H9 (cell line): ENCODE data around the gene NRXN2. TPM values are rescaled to one million over a fixed set of nuclear protein-coding genes. Genes with fewer than 3 reads are reported as not detected.
A peak's percentile ranks its signal among the peaks of the same experiment; 100 is the strongest.

ENCODE experiments used
- DNase-seq: peaks from one replicate; pipeline ENCODE4 v3.0.0-alpha.2; 2017
- H2AFZ ChIP-seq: one replicate; pipeline ENCODE4 v1.6.1; 2013; ENCODE audit warnings: mild to moderate bottlenecking, low read length, control low read depth, moderate library complexity
- H2AK5ac ChIP-seq: 2 replicates; pipeline ENCODE4 v1.6.1; 2013; ENCODE audit warnings: low read length, control low read depth, mixed read lengths; ENCODE audit not compliant: insufficient read length
- H2BK120ac ChIP-seq: one replicate; pipeline ENCODE4 v1.6.1; 2013; ENCODE audit warnings: low read depth, mild to moderate bottlenecking, low read length, control low read depth, inconsistent platforms; ENCODE audit not compliant: poor library complexity, severe bottlenecking
- H2BK12ac ChIP-seq: 2 replicates; pipeline ENCODE4 v1.6.1; 2013; ENCODE audit warnings: low read length, control low read depth, mixed read lengths, low read depth; ENCODE audit not compliant: insufficient read length
- H2BK15ac ChIP-seq: 2 replicates; pipeline ENCODE4 v1.6.1; 2013; ENCODE audit warnings: low read depth, low read length, control low read depth
- H2BK20ac ChIP-seq: one replicate; pipeline ENCODE4 v1.6.1; 2013; ENCODE audit warnings: low read depth, mild to moderate bottlenecking, low read length, control low read depth, inconsistent platforms; ENCODE audit not compliant: poor library complexity, severe bottlenecking
- H2BK5ac ChIP-seq: 2 replicates; pipeline ENCODE4 v1.6.1; 2013; ENCODE audit warnings: low read length, control low read depth, mixed read lengths; ENCODE audit not compliant: insufficient read length
- H3K14ac ChIP-seq: 2 replicates; pipeline ENCODE4 v1.6.1; 2013; ENCODE audit warnings: low read length, control low read depth; ENCODE audit not compliant: insufficient read depth
- H3K18ac ChIP-seq: 2 replicates; pipeline ENCODE4 v1.6.1; 2013; ENCODE audit warnings: low read depth, mild to moderate bottlenecking, mixed read lengths, low read length, control low read depth; ENCODE audit not compliant: insufficient read length
- H3K23ac ChIP-seq: 2 replicates; pipeline ENCODE4 v1.6.1; 2013; ENCODE audit warnings: low read length, control low read depth, mixed read lengths, low read depth; ENCODE audit not compliant: insufficient read length
- H3K23me2 ChIP-seq: 2 replicates; pipeline ENCODE4 v1.6.1; 2013; ENCODE audit warnings: low read depth, mild to moderate bottlenecking, mixed read lengths, low read length, control low read depth; ENCODE audit not compliant: insufficient read length, poor library complexity, severe bottlenecking
- H3K27ac ChIP-seq: 2 replicates; pipeline ENCODE4 v1.5.1; 2013; ENCODE audit warnings: low read length, control low read depth, mixed read lengths, low read depth; ENCODE audit not compliant: insufficient read length
- H3K27me3 ChIP-seq: 2 replicates; pipeline ENCODE4 v1.6.1; 2013; ENCODE audit warnings: low read length, control low read depth, inconsistent platforms; ENCODE audit not compliant: insufficient read depth
- H3K4ac ChIP-seq: 2 replicates; pipeline ENCODE4 v1.6.1; 2013; ENCODE audit warnings: low read depth, mild to moderate bottlenecking, control low read depth, inconsistent platforms, low read length, moderate library complexity
- H3K4me1 ChIP-seq: 2 replicates; pipeline ENCODE4 v1.6.1; 2013; ENCODE audit warnings: low read length, control low read depth, inconsistent platforms; ENCODE audit not compliant: insufficient read depth
- H3K4me2 ChIP-seq: 2 replicates; pipeline ENCODE4 v1.6.1; 2013; ENCODE audit warnings: low read length, control low read depth, mixed read lengths; ENCODE audit not compliant: insufficient read length, insufficient read depth
- H3K56ac ChIP-seq: 2 replicates; pipeline ENCODE4 v1.6.1; 2013; ENCODE audit warnings: low read depth, mild to moderate bottlenecking, mixed read lengths, low read length, control low read depth; ENCODE audit not compliant: insufficient read length
- H3K79me1 ChIP-seq: 2 replicates; pipeline ENCODE4 v1.6.1; 2013; ENCODE audit warnings: low read depth, mild to moderate bottlenecking, moderate library complexity, low read length, control low read depth, inconsistent platforms; ENCODE audit not compliant: insufficient read depth, poor library complexity, severe bottlenecking
- H3K79me2 ChIP-seq: 2 replicates; pipeline ENCODE4 v1.6.1; 2013; ENCODE audit warnings: low read length, control low read depth, inconsistent platforms; ENCODE audit not compliant: insufficient read depth
- H3K9ac ChIP-seq: 2 replicates; pipeline ENCODE4 v1.6.1; 2013; ENCODE audit warnings: low read length, control low read depth, mixed read lengths; ENCODE audit not compliant: insufficient read length; ENCODE audit errors: extremely low read depth
- H3K9me3 ChIP-seq: one replicate; pipeline ENCODE4 v1.6.1; 2013; ENCODE audit warnings: low read depth, low read length, inconsistent platforms; ENCODE audit not compliant: control insufficient read depth
- H3T11ph ChIP-seq: one replicate; pipeline ENCODE4 v1.6.1; 2013; ENCODE audit warnings: mild to moderate bottlenecking, low read length, control low read depth, inconsistent platforms
- H4K20me1 ChIP-seq: one replicate; pipeline ENCODE4 v1.6.1; 2013; ENCODE audit not compliant: control insufficient read depth, insufficient read length, insufficient read depth
- H4K5ac ChIP-seq: 2 replicates; pipeline ENCODE4 v1.6.1; 2013; ENCODE audit warnings: low read depth, mild to moderate bottlenecking, mixed read lengths, low read length, control low read depth; ENCODE audit not compliant: insufficient read length
- H4K8ac ChIP-seq: replicated peaks from 2 replicates; pipeline ENCODE4 v1.6.1; 2013; ENCODE audit warnings: low read length, control low read depth, mixed read lengths, low read depth; ENCODE audit not compliant: insufficient read length
- H4K91ac ChIP-seq: 2 replicates; pipeline ENCODE4 v1.6.1; 2013; ENCODE audit warnings: low read depth, mild to moderate bottlenecking, moderate library complexity, mixed read lengths, low read length, control low read depth; ENCODE audit not compliant: insufficient read length
- H3K27ac Mint-ChIP-seq, 3 experiments: 2 replicates in 2 of 3; 3 replicates in 1 of 3; pipeline ENCODE4 v1.8.0; 2020 to 2021; ENCODE audit warnings: mixed read lengths in 3 of 3, mild to moderate bottlenecking in 1 of 3, moderate library complexity in 1 of 3
- H3K27me3 Mint-ChIP-seq: 2 replicates; pipeline ENCODE4 v1.8.0; 2021; ENCODE audit warnings: low read depth, mild to moderate bottlenecking, moderate library complexity, mixed read lengths
- H3K36me3 Mint-ChIP-seq, 3 experiments: 2 replicates in 2 of 3; 3 replicates in 1 of 3; pipeline ENCODE4 v1.8.0; 2020 to 2021; ENCODE audit warnings: low read depth in 3 of 3, mixed read lengths in 3 of 3; ENCODE audit not compliant: insufficient read depth in 1 of 3
- H3K4me1 Mint-ChIP-seq, 2 experiments: 2 replicates each; pipeline ENCODE4 v1.8.0; 2020; ENCODE audit warnings: mixed read lengths in 2 of 2
- H3K4me3 Mint-ChIP-seq, 2 experiments: 2 replicates in 1 of 2; 3 replicates in 1 of 2; pipeline ENCODE4 v1.8.0; 2020 to 2021; ENCODE audit warnings: mild to moderate bottlenecking in 2 of 2, mixed read lengths in 2 of 2, moderate library complexity in 1 of 2
- H3K9me3 Mint-ChIP-seq, 2 experiments: 2 replicates in 1 of 2; 3 replicates in 1 of 2; pipeline ENCODE4 v1.8.0; 2020; ENCODE audit warnings: mild to moderate bottlenecking in 2 of 2, mixed read lengths in 2 of 2, moderate library complexity in 1 of 2
- WGBS: extraction: QIAGEN DNeasy Blood & Tissue Kit; methylation state at CpG from one replicate; pipeline ENCODE4 v1.1.7; 2013; ENCODE audit warnings: missing lambda C conversion rate, low lambda C conversion rate, mixed read lengths; ENCODE audit not compliant: insufficient read length; ENCODE audit errors: extremely low coverage; 5-methylcytosine and 5-hydroxymethylcytosine counted together
- total RNA-seq: library from RNA; stranded (reverse); gene quantifications from 2 replicates; pipeline ENCODE4 v1.2.1, GENCODE V29; 2021
- TF ChIP-seq, protein P1 (sequence below): fragments of 200-600 bp; sonication (generic); conservative IDR thresholded peaks from 3 replicates; pipeline ENCODE4 v1.8.0; 2021; ENCODE audit warnings: antibody characterized with exemption, mild to moderate bottlenecking

The NRXN2 gene
- total RNA-seq, 1 experiment from 2014 or later: 3.9 TPM

DNA sequence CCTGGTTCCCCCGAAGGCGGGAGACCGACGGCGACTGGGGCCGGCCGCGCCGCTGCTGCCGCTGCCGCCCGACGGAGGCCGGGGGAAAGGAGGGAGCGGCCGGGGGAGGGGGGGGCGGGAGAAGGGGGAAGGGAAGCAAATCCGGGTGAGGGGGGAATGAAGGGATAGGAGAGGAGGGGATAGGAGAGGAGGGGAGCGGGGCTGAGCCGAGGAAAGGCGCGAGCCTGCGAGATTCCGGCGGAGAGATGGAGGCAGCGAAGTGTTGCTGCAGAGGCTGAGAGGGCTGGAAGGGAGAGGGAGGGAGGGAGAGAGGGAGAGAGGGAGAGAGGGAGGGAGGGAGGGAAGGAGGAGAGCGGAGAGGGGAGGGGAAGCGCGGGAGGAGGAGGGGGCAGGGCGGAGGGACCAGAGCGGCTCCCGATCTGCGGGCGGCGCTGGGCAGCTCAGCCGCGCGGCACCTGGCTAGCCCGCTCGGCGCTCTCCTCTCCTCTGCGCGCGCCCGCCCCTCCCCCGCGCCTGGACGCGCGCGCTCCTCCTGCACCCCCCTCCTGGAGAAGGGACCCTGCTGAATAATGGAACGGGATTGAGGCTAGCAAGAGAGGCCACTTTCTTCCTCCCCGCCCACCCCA is 79.6 kb downstream of the NRXN2 start:
- Histone ChIP-seq H3K79me1 (no peaks in the 10 kb centered on the region), H2AK5ac (no peak overlapping the region), H3K79me2 (no peaks in the 10 kb centered on the region), H3K23me2 (peaks cover 19% of the 10 kb centered on the region), H4K5ac (no peak overlapping the region), H2BK5ac (no peak overlapping the region), H3K27me3 (peaks cover 39% of the 10 kb centered on the region), H4K8ac (no peak overlapping the region), H3K4me2 (peak overlapping the region; percentile 69), H2BK12ac (no peak overlapping the region), H4K91ac (no peak overlapping the region), H3K27ac (no peak overlapping the region), H2BK20ac (no peak overlapping the region), H2BK120ac (no peak overlapping the region), H2AFZ (no peak overlapping the region), H3T11ph (no peak overlapping the region), H2BK15ac (no peak overlapping the region), H4K20me1 (no peaks in the 10 kb centered on the region), H3K56ac (no peak overlapping the region), H3K9me3 (no peaks in the 10 kb centered on the region), H3K4me1 (peaks cover 2% of the 10 kb centered on the region; the same call in 1 of the 2 replicates), H3K4ac (no peak overlapping the region), H3K23ac (no peak overlapping the region), H3K9ac (no peak overlapping the region), H3K18ac (no peak overlapping the region), H3K14ac (no peak overlapping the region)
- WGBS: no CpG with 5 or more reads among the region's 53 CpGs
- H3K4me1 Mint-ChIP-seq: peaks cover 18 to 33% of the 10 kb centered on the region in 2 experiments
- H3K27ac Mint-ChIP-seq: no peak overlapping the region
- DNase-seq: peak; percentile 77
- TF ChIP-seq, protein P1, sequence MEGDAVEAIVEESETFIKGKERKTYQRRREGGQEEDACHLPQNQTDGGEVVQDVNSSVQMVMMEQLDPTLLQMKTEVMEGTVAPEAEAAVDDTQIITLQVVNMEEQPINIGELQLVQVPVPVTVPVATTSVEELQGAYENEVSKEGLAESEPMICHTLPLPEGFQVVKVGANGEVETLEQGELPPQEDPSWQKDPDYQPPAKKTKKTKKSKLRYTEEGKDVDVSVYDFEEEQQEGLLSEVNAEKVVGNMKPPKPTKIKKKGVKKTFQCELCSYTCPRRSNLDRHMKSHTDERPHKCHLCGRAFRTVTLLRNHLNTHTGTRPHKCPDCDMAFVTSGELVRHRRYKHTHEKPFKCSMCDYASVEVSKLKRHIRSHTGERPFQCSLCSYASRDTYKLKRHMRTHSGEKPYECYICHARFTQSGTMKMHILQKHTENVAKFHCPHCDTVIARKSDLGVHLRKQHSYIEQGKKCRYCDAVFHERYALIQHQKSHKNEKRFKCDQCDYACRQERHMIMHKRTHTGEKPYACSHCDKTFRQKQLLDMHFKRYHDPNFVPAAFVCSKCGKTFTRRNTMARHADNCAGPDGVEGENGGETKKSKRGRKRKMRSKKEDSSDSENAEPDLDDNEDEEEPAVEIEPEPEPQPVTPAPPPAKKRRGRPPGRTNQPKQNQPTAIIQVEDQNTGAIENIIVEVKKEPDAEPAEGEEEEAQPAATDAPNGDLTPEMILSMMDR: no peak
- peaks cover 54% of the 10 kb centered on the region for H3K27me3 Mint-ChIP-seq
- H3K9me3 Mint-ChIP-seq: no peaks in the 10 kb centered on the region; a peak in 1 of 5 replicates
- H3K4me3 Mint-ChIP-seq: peak overlapping the region; percentile 71 to 93
- H3K36me3 Mint-ChIP-seq: no peaks in the 10 kb centered on the region
